ENCODE data around the gene KCNMB2. TPM values are rescaled to one million over a fixed set of nuclear protein-coding genes. Genes with fewer than 3 reads are reported as not detected.

KCNMB2 gene
- total RNA-seq, 2 donors from 2014 or later: not detected

GRCh38 chr3:178847190-178847589, 311.0 kb downstream of the KCNMB2 start:
- Histone ChIP-seq H3K4me1 (ENCODE audit: control insufficient read depth, insufficient read depth, low read length) (no peaks in the 10 kb centered on the region), H3K27me3 (ENCODE audit: control insufficient read depth, insufficient read depth, low read length, poor library complexity, severe bottlenecking) (no peaks in the 10 kb centered on the region), H3K9ac (ENCODE audit: extremely low read depth, low read length, poor library complexity, severe bottlenecking) (no peak overlapping the region), H3K9me3 (ENCODE audit: control insufficient read depth, low read length) (no peaks in the 10 kb centered on the region), H3K27ac (ENCODE audit: low read depth, low read length) (no peak overlapping the region), H3K36me3 (ENCODE audit: control insufficient read depth, insufficient read depth, low read length) (no peaks in the 10 kb centered on the region), H3K4me3 (ENCODE audit: low read length) (no peak overlapping the region)
- peaks cover 5% of the 10 kb centered on the region for H3K4me1 Mint-ChIP-seq
- WGBS, 2 experiments (ENCODE audit: insufficient coverage in 1 of 2, insufficient read length in 1 of 2): 98 to 100% methylated on average over 1 to 2 of the region's 2 CpGs
- no peaks in the 10 kb centered on the region for H3K27me3 Mint-ChIP-seq (ENCODE audit: insufficient read depth)
- no peak overlapping the region for H3K4me3 Mint-ChIP-seq
- no peak for DNase-seq
- no peak overlapping the region for H3K27ac Mint-ChIP-seq
- H3K36me3 Mint-ChIP-seq (ENCODE audit: low read depth): no peaks in the 10 kb centered on the region
- TF ChIP-seq CTCF (conservative IDR thresholded peaks at IDR 0.05): no peak
- no peaks in the 10 kb centered on the region for H3K9me3 Mint-ChIP-seq

DNA sequence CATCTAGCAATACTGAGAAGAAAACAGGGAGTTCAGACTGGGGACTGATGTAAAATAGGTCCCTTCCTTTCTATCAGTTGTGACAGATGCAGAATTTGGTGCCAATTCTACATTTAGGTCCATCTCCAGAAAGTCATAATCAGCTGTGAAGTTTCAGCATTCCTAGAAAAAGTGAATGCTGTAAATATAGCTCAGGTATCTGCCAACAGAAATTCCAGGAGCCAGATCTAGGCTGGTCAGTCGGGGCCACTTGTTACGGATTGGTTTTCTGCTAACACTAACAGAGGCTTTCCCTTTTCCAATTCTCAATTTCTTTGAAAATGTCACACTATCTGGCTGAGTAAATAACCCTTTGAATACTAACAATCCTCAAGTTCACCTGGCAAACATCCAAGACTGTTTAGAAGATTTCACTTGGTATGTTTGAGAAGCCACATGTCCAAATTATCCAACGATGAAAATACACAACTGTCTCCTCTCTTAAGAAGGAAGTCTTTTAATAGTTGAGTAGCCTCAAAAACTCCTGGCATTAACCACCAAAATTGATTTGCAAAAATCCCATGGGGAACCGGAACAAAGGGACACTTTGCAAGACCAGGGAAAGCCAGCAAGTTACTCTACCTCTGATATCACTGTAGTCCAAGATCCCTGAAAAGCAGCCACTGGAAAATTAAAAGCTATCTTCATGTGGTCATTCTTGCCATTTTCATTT, 313.1 kb downstream of the KCNMB2 start:
- 67 to 68% methylated on average over 3 to 4 of the region's 4 CpGs for WGBS, 2 experiments (ENCODE audit: insufficient coverage in 1 of 2, insufficient read length in 1 of 2)
- Mint-ChIP-seq H3K27ac (no peak overlapping the region), H3K9me3 (no peaks in the 10 kb centered on the region), H3K27me3 (ENCODE audit: insufficient read depth) (no peaks in the 10 kb centered on the region), H3K4me1 (peaks cover 5% of the 10 kb centered on the region), H3K4me3 (no peak overlapping the region), H3K36me3 (ENCODE audit: low read depth) (no peaks in the 10 kb centered on the region)
- Histone ChIP-seq H3K27ac (ENCODE audit: low read depth, low read length) (no peak overlapping the region), H3K4me3 (ENCODE audit: low read length) (no peak overlapping the region), H3K4me1 (ENCODE audit: control insufficient read depth, insufficient read depth, low read length) (no peaks in the 10 kb centered on the region), H3K27me3 (ENCODE audit: control insufficient read depth, insufficient read depth, low read length, poor library complexity, severe bottlenecking) (no peaks in the 10 kb centered on the region), H3K36me3 (ENCODE audit: control insufficient read depth, insufficient read depth, low read length) (no peaks in the 10 kb centered on the region), H3K9me3 (ENCODE audit: control insufficient read depth, low read length) (no peaks in the 10 kb centered on the region), H3K9ac (ENCODE audit: extremely low read depth, low read length, poor library complexity, severe bottlenecking) (no peak overlapping the region)
- TF ChIP-seq CTCF (conservative IDR thresholded peaks at IDR 0.05): no peak
- no peak for DNase-seq

DNA sequence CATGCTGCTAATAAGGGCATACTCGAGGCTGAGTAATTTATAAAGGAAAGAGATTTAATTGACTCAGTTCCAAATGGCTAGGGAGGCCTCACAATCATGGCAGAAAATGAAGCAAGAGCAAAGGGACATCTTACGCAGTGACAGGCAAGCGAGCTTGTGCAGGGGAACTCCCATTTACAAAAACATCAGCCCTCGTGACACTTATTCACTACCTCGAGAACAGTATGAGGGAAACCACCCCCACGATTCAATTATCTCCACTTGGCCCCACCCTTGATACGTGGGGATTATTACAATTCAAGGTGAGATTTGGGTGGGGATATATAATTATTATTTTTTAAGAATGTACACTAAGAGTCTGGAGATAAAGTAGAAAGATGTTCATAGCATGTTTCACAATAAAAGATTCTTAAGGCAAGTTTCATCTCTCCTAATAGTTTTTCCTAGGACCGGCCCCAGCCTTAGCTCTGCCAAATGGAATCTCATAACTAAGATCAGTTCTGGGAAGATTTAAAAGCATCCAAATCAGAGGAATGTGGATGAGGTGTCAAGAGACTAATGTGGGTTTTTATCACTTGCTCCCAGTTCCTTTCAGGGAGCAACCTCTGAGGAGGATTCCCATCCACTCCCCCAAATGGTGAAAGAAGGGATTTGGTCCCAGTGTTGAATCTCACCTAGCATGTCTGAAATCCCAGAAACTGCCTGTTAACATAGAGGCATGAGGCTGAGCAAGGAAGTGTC, 314.4 kb downstream of the KCNMB2 start:
- no peaks in the 10 kb centered on the region for H3K9me3 Mint-ChIP-seq
- Histone ChIP-seq H3K9me3 (ENCODE audit: control insufficient read depth, low read length) (no peaks in the 10 kb centered on the region), H3K27ac (ENCODE audit: low read depth, low read length) (no peak overlapping the region), H3K9ac (ENCODE audit: extremely low read depth, low read length, poor library complexity, severe bottlenecking) (no peak overlapping the region), H3K36me3 (ENCODE audit: control insufficient read depth, insufficient read depth, low read length) (no peaks in the 10 kb centered on the region), H3K4me1 (ENCODE audit: control insufficient read depth, insufficient read depth, low read length) (no peaks in the 10 kb centered on the region), H3K27me3 (ENCODE audit: control insufficient read depth, insufficient read depth, low read length, poor library complexity, severe bottlenecking) (no peaks in the 10 kb centered on the region), H3K4me3 (ENCODE audit: low read length) (no peak overlapping the region)
- peaks cover 5% of the 10 kb centered on the region for H3K4me1 Mint-ChIP-seq
- no peak overlapping the region for H3K4me3 Mint-ChIP-seq
- no peaks in the 10 kb centered on the region for H3K27me3 Mint-ChIP-seq (ENCODE audit: insufficient read depth)
- H3K36me3 Mint-ChIP-seq (ENCODE audit: low read depth): no peaks in the 10 kb centered on the region
- 89 to 100% methylated on average over 1 to 7 of the region's 8 CpGs for WGBS, 2 experiments (ENCODE audit: insufficient coverage in 1 of 2, insufficient read length in 1 of 2)
- no peak for DNase-seq
- H3K27ac Mint-ChIP-seq: no peak overlapping the region
- TF ChIP-seq CTCF (conservative IDR thresholded peaks at IDR 0.05): no peak
